Measurements from ENCODE around the gene CREBBP.

- no peak for TF ChIP-seq NFIC (IDR thresholded peaks at IDR 0.05; ENCODE audit: borderline replicate concordance)
- TF ChIP-seq CTCF (IDR thresholded peaks at IDR 0.05): no peak
- TF ChIP-seq GATA2 (CRISPR knock-in tag; IDR thresholded peaks at IDR 0.05): no peak
- no peak for TF ChIP-seq RAD21 (IDR thresholded peaks at IDR 0.05; ENCODE audit: low read length)
- TF ChIP-seq REST (IDR thresholded peaks at IDR 0.05; ENCODE audit: low read depth, low read length): no peak
Measured at GRCh38 chr16:3821184-3821583, 59.3 kb downstream of the CREBBP start.
